Measurements from ENCODE around the gene CAMSAP1.

DNA sequence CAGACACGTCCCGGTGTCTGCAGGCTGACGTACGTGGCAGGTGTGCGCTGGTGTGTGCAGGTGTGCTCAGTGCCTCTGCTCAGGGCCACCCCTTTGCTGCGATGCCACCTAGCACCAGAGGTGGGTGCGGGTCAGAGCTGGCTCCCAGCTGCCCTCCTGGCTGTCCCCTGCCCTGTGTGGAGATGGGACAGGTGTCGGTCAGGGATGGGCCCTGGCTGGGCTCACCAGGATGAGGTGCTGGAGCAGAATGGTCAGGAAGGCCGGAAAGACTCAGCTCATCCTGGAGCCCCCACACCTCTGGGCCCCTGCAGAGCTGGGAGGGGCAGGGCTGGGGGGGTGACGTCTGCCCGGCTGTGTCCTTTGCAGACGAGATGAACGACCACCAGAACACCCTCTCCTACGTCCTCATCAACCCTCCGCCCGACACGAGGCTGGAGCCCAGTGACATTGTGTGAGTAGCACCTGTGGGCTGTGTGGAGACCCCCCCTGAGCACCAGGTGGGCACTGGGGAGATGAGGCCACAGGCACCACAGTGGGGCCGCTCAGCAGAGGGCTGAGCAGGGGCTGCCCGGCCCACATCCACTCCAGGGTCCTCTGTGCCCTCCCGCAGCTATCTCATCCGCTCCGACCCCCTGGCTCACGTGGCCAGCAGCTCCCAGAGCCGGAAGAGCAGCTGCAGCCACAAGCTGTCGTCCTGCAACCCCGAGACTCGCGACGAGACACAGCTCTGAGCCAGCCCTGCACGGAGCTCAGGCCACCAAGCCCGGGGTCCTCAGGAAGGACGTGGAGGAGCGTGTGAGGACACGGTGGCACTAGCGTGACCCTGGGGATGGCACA is 115.7 kb downstream of the CAMSAP1 start:
- no peak for TF ChIP-seq CTCF (IDR thresholded peaks at IDR 0.05; ENCODE audit: insufficient read depth, low read depth, low read length)
- no peak for TF ChIP-seq EZH2 (IDR thresholded peaks at IDR 0.05; ENCODE audit: insufficient read depth, low read length)
